Muscle of leg (tissue), 11 donors: ENCODE results near the gene ZMYM4. TPM values are rescaled to one million over a fixed set of nuclear protein-coding genes. Genes with fewer than 3 reads are reported as not detected.
"Not testable (repeated sequence)": the region's sequence is repeated elsewhere in the genome, so short reads cannot be mapped to it uniquely, and the experiment has no call there.

Source experiments
- DNase-seq: peaks from one replicate; pipeline ENCODE4 v3.0.0; 2013
- H3K27ac ChIP-seq: one replicate; pipeline ENCODE4 v1.5.1; 2013; ENCODE audit warnings: mild to moderate bottlenecking, low read length, control low read depth
- H3K27me3 ChIP-seq: one replicate; pipeline ENCODE4 v1.6.1; 2013; ENCODE audit warnings: low read length; ENCODE audit not compliant: control insufficient read depth, insufficient read depth
- H3K36me3 ChIP-seq: one replicate; pipeline ENCODE4 v1.6.1; 2013; ENCODE audit warnings: low read length; ENCODE audit not compliant: control insufficient read depth, insufficient read depth
- H3K4me1 ChIP-seq: one replicate; pipeline ENCODE4 v1.6.1; 2013; ENCODE audit warnings: low read length; ENCODE audit not compliant: control insufficient read depth, insufficient read depth
- H3K4me3 ChIP-seq: one replicate; pipeline ENCODE4 v1.5.1; 2013; ENCODE audit warnings: low read length, control low read depth
- H3K9me3 ChIP-seq: replicated peaks from 2 replicates; pipeline ENCODE4 v1.6.1; 2013; ENCODE audit warnings: low read depth, low read length; ENCODE audit not compliant: control insufficient read depth
- WGBS: methylation state at CpG from one replicate; pipeline ENCODE4 v1.1.5; 2013; ENCODE audit warnings: missing lambda C conversion rate; ENCODE audit not compliant: insufficient coverage; 5-methylcytosine and 5-hydroxymethylcytosine counted together
- polyA plus RNA-seq, 8 donors: library from polyadenylated mRNA; unstranded; fragments of 120-200 nt; gene quantifications; one replicate each; pipeline versions ENCODE4 v1.2.1 to v1.2.3, GENCODE V29; 2013; ENCODE audit warnings: inconsistent platforms in 1 of 8, low replicate concordance in 1 of 8; ENCODE audit not compliant: insufficient read length in 8 of 8, insufficient read depth in 1 of 8
- total RNA-seq: library from RNA; stranded (reverse); fragments of 120-200 nt; gene quantifications from one replicate; pipeline ENCODE4 v1.2.4, GENCODE V29; 2013

ZMYM4 gene
- total and polyA plus RNA-seq, 9 donors: 27.9 to 43.6 (median 37.7) TPM

DNA sequence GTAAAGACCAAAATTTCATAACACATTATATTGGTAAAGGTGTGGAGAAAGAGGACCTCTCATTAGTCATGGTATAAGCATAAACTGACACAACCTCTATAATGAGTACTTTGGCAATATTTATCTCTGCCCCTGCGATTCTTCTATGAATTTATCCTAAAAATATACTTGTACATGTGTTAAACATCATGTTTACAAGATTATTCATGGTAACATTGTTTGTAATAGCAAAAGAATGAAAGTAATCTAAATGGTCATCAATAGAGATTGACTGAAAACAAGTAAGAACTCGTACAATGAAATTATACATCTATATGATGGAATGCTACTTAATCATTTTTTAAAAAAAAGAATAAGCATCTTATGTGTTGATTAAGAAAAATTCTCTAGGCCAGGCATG, 192.3 kb downstream of the ZMYM4 start:
- no peaks in the 10 kb centered on the region for H3K4me1 ChIP-seq
- no peaks in the 10 kb centered on the region for H3K27me3 ChIP-seq
- no peak for DNase-seq
- peaks cover 2% of the 10 kb centered on the region for H3K9me3 ChIP-seq
- peaks cover 40% of the 10 kb centered on the region for H3K36me3 ChIP-seq
- no peak overlapping the region for H3K4me3 ChIP-seq
- no CpG with 5 or more reads among the region's 2 CpGs for WGBS
- H3K27ac ChIP-seq: no peak overlapping the region

GRCh38 chr1:35461966-35462651, 193.6 kb downstream of the ZMYM4 start:
- Histone ChIP-seq H3K27me3 (no peaks in the 10 kb centered on the region), H3K4me1 (no peaks in the 10 kb centered on the region), H3K9me3 (peaks cover 2% of the 10 kb centered on the region), H3K27ac (no peak overlapping the region), H3K36me3 (peaks cover 41% of the 10 kb centered on the region), H3K4me3 (no peak overlapping the region)
- WGBS: 100% methylated on average over 1 of the region's 5 CpGs
- DNase-seq: no peak

GRCh38 chr1:35463232-35463631, 194.7 kb downstream of the ZMYM4 start:
- H3K4me3 ChIP-seq: no peak overlapping the region
- no peak overlapping the region for H3K27ac ChIP-seq
- H3K9me3 ChIP-seq: peaks cover 2% of the 10 kb centered on the region
- H3K27me3 ChIP-seq: no peaks in the 10 kb centered on the region
- no peaks in the 10 kb centered on the region for H3K4me1 ChIP-seq
- 100% methylated on average over 1 of the region's 2 CpGs for WGBS
- peaks cover 40% of the 10 kb centered on the region for H3K36me3 ChIP-seq
- no peak for DNase-seq

- DNase-seq, H3K4me3 ChIP-seq, H3K27me3 ChIP-seq, H3K4me1 ChIP-seq, H3K27ac ChIP-seq, H3K9me3 ChIP-seq: not testable (repeated sequence)
- WGBS: 100% methylated on average over 1 of the region's 2 CpGs
- H3K36me3 ChIP-seq: peaks cover 39% of the 10 kb centered on the region
Observed at GRCh38 chr1:35463749-35464148, 195.2 kb downstream of the ZMYM4 start.

DNA sequence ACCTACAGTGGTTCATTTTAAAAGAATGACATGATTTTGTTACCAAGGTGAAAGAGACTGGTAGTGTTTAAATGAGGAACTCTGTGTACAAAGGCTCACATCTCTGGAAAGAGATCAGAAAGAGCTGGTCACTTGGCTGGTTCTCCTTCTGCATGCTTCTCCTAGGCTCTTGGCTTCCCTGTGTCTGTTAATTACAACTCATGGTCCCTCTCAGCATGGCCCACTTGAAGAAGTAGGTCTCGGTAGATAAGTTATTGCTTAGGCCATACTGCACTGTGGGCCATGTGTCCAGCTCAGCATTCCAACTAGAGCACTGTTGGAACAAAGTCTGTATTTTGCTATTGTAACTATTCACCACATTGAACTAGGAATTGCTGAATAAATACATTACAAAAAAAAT, 197.6 kb downstream of the ZMYM4 start:
- H3K27me3 ChIP-seq: no peaks in the 10 kb centered on the region
- no CpG with 5 or more reads among the region's 1 CpG for WGBS
- H3K36me3 ChIP-seq: peaks cover 54% of the 10 kb centered on the region
- no peak for DNase-seq
- peaks cover 2% of the 10 kb centered on the region for H3K9me3 ChIP-seq
- H3K27ac ChIP-seq: no peak overlapping the region
- no peaks in the 10 kb centered on the region for H3K4me1 ChIP-seq
- H3K4me3 ChIP-seq: no peak overlapping the region

- 83% methylated on average over 3 of the region's 4 CpGs for WGBS
- DNase-seq: no peak
- no peak overlapping the region for H3K27ac ChIP-seq
Observed at GRCh38 chr1:35470977-35471613, 202.6 kb downstream of the ZMYM4 start.

More at GRCh38 chr1:35470977-35471613, 202.6 kb downstream of the ZMYM4 start:
- no peak overlapping the region for H3K4me3 ChIP-seq
- H3K27me3 ChIP-seq: no peaks in the 10 kb centered on the region
- H3K9me3 ChIP-seq: no peaks in the 10 kb centered on the region
- H3K4me1 ChIP-seq: no peaks in the 10 kb centered on the region
- H3K36me3 ChIP-seq: peaks cover 27% of the 10 kb centered on the region

Other genes starting within 250 kb of the ZMYM4 start
- 8.9 TPM for gene ZMYM6, start 236.8 kb upstream of the ZMYM4 start, total RNA-seq
- 10 to 100 TPM in 5 of 8 donors, 1 to 10 TPM in 3; 7.4 to 13.1 (median 10.4) TPM for gene ZMYM6, start 236.8 kb upstream of the ZMYM4 start, polyA plus RNA-seq
- 15.4 TPM for gene ZMYM1, start 189.3 kb upstream of the ZMYM4 start, total RNA-seq
- gene ZMYM1, start 189.3 kb upstream of the ZMYM4 start, polyA plus RNA-seq: 10 to 100 TPM in 5 of 8 donors, 1 to 10 TPM in 3; 7.9 to 13.4 (median 10.1) TPM
- gene SFPQ, start 75.6 kb upstream of the ZMYM4 start, total RNA-seq: 201 TPM
- 100 to 1,000 TPM; 271 to 424 (median 305) TPM for gene SFPQ, start 75.6 kb upstream of the ZMYM4 start, polyA plus RNA-seq